Stomach (tissue), 9 donors: ENCODE measurements around the gene TREM1. TPM values are rescaled to one million over a fixed set of nuclear protein-coding genes. Genes with fewer than 3 reads are reported as not detected.
A peak's percentile ranks its signal among the peaks of the same experiment; 100 is the strongest.

Source experiments
- DNase-seq, 2 donors: peaks; one replicate each; pipeline versions ENCODE4 v3.0.0 to v3.0.0-alpha.2; 2013 to 2019
- H3K27ac ChIP-seq, 5 donors: fragments of 200-600 bp in 4 of 5; sonication (generic) in 4 of 5; one replicate each; pipeline ENCODE4 v1.5.1; 2013 to 2019; ENCODE audit warnings: mild to moderate bottlenecking in 1 of 5, moderate library complexity in 1 of 5
- H3K27me3 ChIP-seq, 3 donors: fragments of 200-600 bp; sonication (generic); one replicate each; pipeline ENCODE4 v1.5.1; 2017 to 2019; ENCODE audit warnings: mixed run types in 1 of 3
- H3K36me3 ChIP-seq, 4 donors: fragments of 200-600 bp; sonication (generic); 1 replicate in 3 of 4; 2 replicates in 1 of 4; pipeline ENCODE4 v1.5.1; 2016 to 2019
- H3K4me1 ChIP-seq, 4 donors: fragments of 200-600 bp; sonication (generic); one replicate each; pipeline ENCODE4 v1.5.1; 2016 to 2019
- H3K4me3 ChIP-seq, 4 donors: fragments of 200-600 bp; sonication (generic) in 3 of 4; one replicate each; pipeline ENCODE4 v1.5.1; 2016 to 2019; ENCODE audit warnings: mild to moderate bottlenecking in 1 of 4
- H3K9me3 ChIP-seq, 4 donors: fragments of 200-600 bp; sonication (generic); one replicate each; pipeline ENCODE4 v1.5.1; 2016 to 2019
- EP300 ChIP-seq: sonication (generic); formaldehyde crosslinking; IDR thresholded peaks from one replicate; pipeline ENCODE4 v1.6.1; 2017; ENCODE audit warnings: antibody characterized with exemption
- POLR2A ChIP-seq, 4 donors: fragments of 450-650 bp; IDR thresholded peaks; one replicate each; pipeline ENCODE4 v1.6.1; 2016; ENCODE audit warnings: antibody characterized with exemption in 4 of 4, control low read depth in 2 of 4, mild to moderate bottlenecking in 1 of 4, moderate library complexity in 1 of 4
- POLR2AphosphoS5 ChIP-seq, 3 donors: sonication (generic); formaldehyde crosslinking; IDR thresholded peaks; one replicate each; pipeline ENCODE4 v1.6.1; 2016; ENCODE audit warnings: antibody characterized with exemption in 3 of 3
- WGBS, 5 donors: extraction: QIAGEN DNeasy Blood & Tissue Kit in 3 of 5; methylation state at CpG; one replicate each; pipeline versions ENCODE4 v1.1.5 to v1.1.7; 2013 to 2018; 5-methylcytosine and 5-hydroxymethylcytosine counted together
- intact Hi-C: fragments of 100-400 bp; cut with DNase I; formaldehyde crosslinking; loops from one replicate; pipeline ENCODE4 v1.15.1; 2023; ENCODE audit warnings: low total_unique reads
- polyA plus RNA-seq, 3 donors: library from polyadenylated mRNA; stranded (reverse); fragments of 200-250 nt; gene quantifications; one replicate each; pipeline ENCODE4 v1.2.3, GENCODE V29; 2013
- total RNA-seq, 5 donors: library from RNA; depleted of rRNA; stranded (reverse); fragments of >200 nt; gene quantifications; one replicate each; pipeline versions ENCODE4 v1.1.0 to v1.2.3, GENCODE V29; 2014 to 2016
- TF ChIP-seq, protein P1 (sequence below), 7 experiments: fragments of 450-650 bp in 4 of 7; fragments of 200-600 bp in 3 of 7; sonication (generic) in 3 of 7; IDR thresholded peaks; one replicate each; pipeline ENCODE4 v1.5.1; 2016 to 2019; ENCODE audit warnings: antibody characterized with exemption in 7 of 7, control low read depth in 2 of 7, mild to moderate bottlenecking in 1 of 7
- donor health status: healthy with polysubstance abuse.
- donor health status: Bipolar disorder and iron deficiency.
- donor health status: healthy.

TREM1 gene
- total and polyA plus RNA-seq, 8 donors, result 0.10 to 7.7 (median 1.7) TPM; not detected in 5

- 52 to 70% (median 66%) methylated on average over 2 of the region's 2 CpGs for WGBS, 5 donors
- intact Hi-C loops, result no loop called here
- no peak overlapping the region for H3K27ac ChIP-seq
- H3K9me3 ChIP-seq, result peaks cover 0 to 35% (median 22%) of the 10 kb centered on the region in 4 donors
- no peak for TF ChIP-seq POLR2A (IDR thresholded peaks at IDR 0.05)
- no peak for TF ChIP-seq EP300
- TF ChIP-seq POLR2AphosphoS5 (IDR thresholded peaks at IDR 0.05), result no peak
- TF ChIP-seq, protein P1, sequence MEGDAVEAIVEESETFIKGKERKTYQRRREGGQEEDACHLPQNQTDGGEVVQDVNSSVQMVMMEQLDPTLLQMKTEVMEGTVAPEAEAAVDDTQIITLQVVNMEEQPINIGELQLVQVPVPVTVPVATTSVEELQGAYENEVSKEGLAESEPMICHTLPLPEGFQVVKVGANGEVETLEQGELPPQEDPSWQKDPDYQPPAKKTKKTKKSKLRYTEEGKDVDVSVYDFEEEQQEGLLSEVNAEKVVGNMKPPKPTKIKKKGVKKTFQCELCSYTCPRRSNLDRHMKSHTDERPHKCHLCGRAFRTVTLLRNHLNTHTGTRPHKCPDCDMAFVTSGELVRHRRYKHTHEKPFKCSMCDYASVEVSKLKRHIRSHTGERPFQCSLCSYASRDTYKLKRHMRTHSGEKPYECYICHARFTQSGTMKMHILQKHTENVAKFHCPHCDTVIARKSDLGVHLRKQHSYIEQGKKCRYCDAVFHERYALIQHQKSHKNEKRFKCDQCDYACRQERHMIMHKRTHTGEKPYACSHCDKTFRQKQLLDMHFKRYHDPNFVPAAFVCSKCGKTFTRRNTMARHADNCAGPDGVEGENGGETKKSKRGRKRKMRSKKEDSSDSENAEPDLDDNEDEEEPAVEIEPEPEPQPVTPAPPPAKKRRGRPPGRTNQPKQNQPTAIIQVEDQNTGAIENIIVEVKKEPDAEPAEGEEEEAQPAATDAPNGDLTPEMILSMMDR (IDR thresholded peaks at IDR 0.05), result no peak
- no peak for DNase-seq
- no peaks in the 10 kb centered on the region for H3K36me3 ChIP-seq
- H3K4me3 ChIP-seq, result no peak overlapping the region
- H3K4me1 ChIP-seq, result peaks cover 0 to 8% (median 2%) of the 10 kb centered on the region in 4 donors
- no peaks in the 10 kb centered on the region for H3K27me3 ChIP-seq
Observed at GRCh38 chr6:41262401-41262800, 24.1 kb downstream of the TREM1 start.

DNA sequence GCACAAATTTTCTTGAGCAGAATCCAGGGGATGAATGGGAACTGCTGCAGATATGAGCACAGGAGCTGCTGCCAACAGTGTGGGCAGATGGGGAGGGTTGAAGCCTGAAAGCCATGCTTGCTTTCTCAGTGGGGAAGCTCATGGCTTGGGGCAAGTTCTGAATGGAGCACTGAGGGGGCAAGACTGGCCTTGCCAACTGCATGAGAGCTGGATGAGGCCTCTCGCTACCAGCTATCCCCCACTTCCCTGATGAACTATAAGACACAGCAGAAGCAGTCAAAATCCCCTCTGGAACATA is 28.3 kb downstream of the TREM1 start:
- TF ChIP-seq, protein P1 (IDR thresholded peaks at IDR 0.05), result no peak
- TF ChIP-seq EP300, result no peak
- TF ChIP-seq POLR2A (IDR thresholded peaks at IDR 0.05), result no peak
- TF ChIP-seq POLR2AphosphoS5 (IDR thresholded peaks at IDR 0.05), result no peak
- 89 to 100% (median 95%) methylated on average over 1 of the region's 1 CpG for WGBS, 5 donors
- peaks cover 0 to 18% (median 7%) of the 10 kb centered on the region in 4 donors for H3K4me1 ChIP-seq
- peaks cover 0 to 27% (median 18%) of the 10 kb centered on the region in 4 donors for H3K9me3 ChIP-seq
- no peak overlapping the region for H3K27ac ChIP-seq
- no peak for DNase-seq
- intact Hi-C loops, result no loop called here
- H3K4me3 ChIP-seq, result no peak overlapping the region
- no peaks in the 10 kb centered on the region for H3K27me3 ChIP-seq
- H3K36me3 ChIP-seq, result no peaks in the 10 kb centered on the region

DNA sequence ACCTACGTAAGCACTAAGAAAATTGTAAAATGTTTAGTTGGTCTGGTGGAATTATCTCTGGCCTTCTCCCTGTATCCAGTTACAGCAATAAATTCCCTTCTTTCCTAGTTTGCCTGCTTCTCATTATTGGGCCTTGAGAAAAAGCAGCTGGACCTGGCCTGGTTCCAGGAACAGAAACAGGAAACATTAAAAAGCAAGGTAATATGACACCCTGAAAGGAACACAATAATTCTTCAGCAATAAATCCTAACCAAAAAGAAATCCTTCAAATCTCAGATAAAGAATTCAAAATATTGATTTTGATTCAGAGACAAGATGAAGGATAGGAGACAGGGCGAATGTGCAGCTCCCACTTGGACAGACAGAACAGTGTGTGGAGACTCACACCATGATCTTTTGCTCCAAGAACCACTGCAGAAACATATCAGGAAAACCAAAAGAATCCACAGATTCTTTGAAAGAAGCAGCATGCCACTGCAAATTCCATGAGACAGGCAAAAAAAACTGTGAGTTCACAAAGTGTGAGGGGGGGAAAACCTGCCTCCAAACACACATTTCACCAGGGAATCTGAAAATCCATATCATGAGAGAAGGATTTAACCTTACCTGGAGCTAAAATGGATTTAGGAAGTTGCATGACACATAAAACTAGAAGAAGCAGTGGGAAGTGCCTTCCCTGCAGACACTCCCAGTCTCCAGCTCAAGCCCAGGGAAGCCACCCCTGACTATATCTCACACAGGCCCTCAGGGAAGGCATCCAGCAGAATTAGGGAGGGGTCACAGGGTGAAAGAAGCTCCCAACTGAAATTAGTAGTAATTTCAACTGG is 28.9 kb downstream of the TREM1 start:
- Histone ChIP-seq H3K9me3 (peaks cover 0 to 25% (median 17%) of the 10 kb centered on the region in 4 donors), H3K4me1 (peaks cover 0 to 18% (median 7%) of the 10 kb centered on the region in 4 donors), H3K27me3 (no peaks in the 10 kb centered on the region), H3K4me3 (no peak overlapping the region), H3K27ac (no peak overlapping the region), H3K36me3 (no peaks in the 10 kb centered on the region)
- intact Hi-C loops, result no loop called here
- peak; percentile 61 to 87 for DNase-seq
- TF ChIP-seq EP300 (no peak), POLR2A (IDR thresholded peaks at IDR 0.05) (no peak), POLR2AphosphoS5 (IDR thresholded peaks at IDR 0.05) (no peak)
- TF ChIP-seq, protein P1 (IDR thresholded peaks at IDR 0.05), result no peak
- 12 to 34% (median 23%) methylated on average over 2 of the region's 2 CpGs for WGBS, 5 donors

- intact Hi-C loops, result no loop called here
- TF ChIP-seq EP300, result no peak
- no peak for TF ChIP-seq POLR2AphosphoS5 (IDR thresholded peaks at IDR 0.05)
- TF ChIP-seq, protein P1 (IDR thresholded peaks at IDR 0.05), result no peak
- TF ChIP-seq POLR2A (IDR thresholded peaks at IDR 0.05), result no peak
- no peak for DNase-seq
- peaks cover 0 to 14% (median 9%) of the 10 kb centered on the region in 4 donors for H3K9me3 ChIP-seq
- H3K27me3 ChIP-seq, result no peaks in the 10 kb centered on the region
- no peaks in the 10 kb centered on the region for H3K36me3 ChIP-seq
- 92 to 100% (median 100%) methylated on average over 1 of the region's 1 CpG for WGBS, 5 donors
- H3K4me1 ChIP-seq, result peaks cover 0 to 18% (median 7%) of the 10 kb centered on the region in 4 donors
- peak overlapping the region in 1 of 5 donors; percentile 4 for H3K27ac ChIP-seq
- H3K4me3 ChIP-seq, result no peak overlapping the region
Observed at GRCh38 chr6:41256383-41256782, 30.1 kb downstream of the TREM1 start.
